ENCODE results near the gene CPVL.

DNA sequence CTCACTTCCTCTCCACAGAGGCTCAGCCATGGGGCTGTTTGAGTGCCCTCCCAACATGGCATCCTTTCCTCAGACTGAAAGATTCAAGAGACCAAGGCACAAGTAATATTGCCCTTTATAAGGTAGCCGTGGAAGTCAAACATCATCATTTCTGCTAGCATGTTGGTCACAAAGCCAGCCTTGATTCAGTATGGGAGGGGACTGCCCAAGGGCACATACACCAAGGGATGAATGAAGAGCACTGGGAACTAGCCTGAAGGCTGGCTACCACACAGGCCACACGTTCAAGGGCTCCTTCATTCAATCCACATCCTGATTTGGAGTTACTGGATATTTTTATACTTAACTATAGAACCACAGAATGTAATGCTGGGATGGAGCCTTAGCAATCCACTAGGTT is 39.3 kb downstream of the CPVL start:
- no peak for TF ChIP-seq POLR2A (IDR thresholded peaks at IDR 0.05; ENCODE audit: low read depth, low read length)
- no peak for TF ChIP-seq POLR2AphosphoS5 (IDR thresholded peaks at IDR 0.05; ENCODE audit: low read depth, low read length)
- no peak for TF ChIP-seq TAF1 (IDR thresholded peaks at IDR 0.05; ENCODE audit: borderline replicate concordance, low read depth, low read length)

All from GM12892 (cell line).